SK-N-SH (cell line): Measurements from ENCODE around the gene ANO2. TPM values are rescaled to one million over a fixed set of nuclear protein-coding genes. Genes with fewer than 3 reads are reported as not detected.

Experiments
- CTCF ChIA-PET: fragments of 300-600, 350-600 bp; formaldehyde crosslinking; extraction: SDS; loops from one replicate; lab custom pipeline; 2021; lab: Yijun Ruan, JAX
- POLR2A ChIA-PET: fragments of 350-600 bp; sonication (Branson Sonifier 250); formaldehyde crosslinking; extraction: SDS; loops from one replicate; lab custom pipeline; 2020; ENCODE audit warnings: antibody characterized with exemption, inconsistent platforms; lab: Yijun Ruan, JAX
- DNase-seq: peaks from one replicate; pipeline ENCODE4 v3.0.0; 2012
- H2AFZ ChIP-seq: fragments of 200-600 bp; sonication (generic); 2 replicates; pipeline ENCODE4 v1.8.1; 2016; ENCODE audit warnings: antibody characterized with exemption, mild to moderate bottlenecking, low read depth
- H3F3A ChIP-seq: fragments of 200-600 bp; sonication (generic); replicated peaks from 2 replicates; pipeline ENCODE3; 2016; ENCODE audit warnings: antibody characterized with exemption, mild to moderate bottlenecking; ENCODE audit not compliant: insufficient read depth
- H3K27ac ChIP-seq, 2 experiments: fragments of 200-500 bp in 1 of 2; fragments of 200-600 bp in 1 of 2; sonication (Bioruptor generic) in 1 of 2; sonication (generic), shearing (Covaris generic) in 1 of 2; 2 replicates each; pipeline versions ENCODE4 v1.5.1 to v1.6.1; 2014 to 2016; ENCODE audit warnings: low read depth in 2 of 2, inconsistent platforms in 1 of 2, low read length in 1 of 2, mild to moderate bottlenecking in 1 of 2, mixed read lengths in 1 of 2
- H3K27me3 ChIP-seq: fragments of 200-600 bp; sonication (generic), shearing (Covaris generic); 2 replicates; pipeline ENCODE4 v1.6.1; 2016; ENCODE audit warnings: mixed run types; ENCODE audit not compliant: insufficient read depth
- H3K36me3 ChIP-seq, 2 experiments: fragments of 200-500 bp in 1 of 2; fragments of 200-600 bp in 1 of 2; sonication (Bioruptor generic) in 1 of 2; sonication (generic) in 1 of 2; replicated peaks in 1 of 2; 2 replicates each; pipeline versions ENCODE3 to v1.5.1; 2014 to 2016; ENCODE audit warnings: low read length in 1 of 2, mild to moderate bottlenecking in 1 of 2; ENCODE audit not compliant: insufficient read depth in 2 of 2, control insufficient read depth in 1 of 2
- H3K4me1 ChIP-seq, 2 experiments: fragments of 200-500 bp in 1 of 2; fragments of 200-600 bp in 1 of 2; sonication (Bioruptor generic) in 1 of 2; sonication (generic), shearing (Covaris generic) in 1 of 2; 2 replicates each; pipeline versions ENCODE4 v1.5.1 to v1.6.1; 2014 to 2016; ENCODE audit warnings: low read depth in 1 of 2, low read length in 1 of 2, mixed run types in 1 of 2; ENCODE audit not compliant: insufficient read depth in 2 of 2, control insufficient read depth in 1 of 2
- H3K4me2 ChIP-seq: fragments of 200-600 bp; sonication (generic), shearing (Covaris generic); 2 replicates; pipeline ENCODE4 v1.6.1; 2017; ENCODE audit warnings: mixed run types
- H3K4me3 ChIP-seq, 2 experiments: fragments of 200-500 bp in 1 of 2; fragments of 200-600 bp in 1 of 2; sonication (Bioruptor generic) in 1 of 2; sonication (generic), shearing (Covaris generic) in 1 of 2; 2 replicates each; pipeline versions ENCODE4 v1.5.1 to v1.8.1; 2014 to 2016; ENCODE audit warnings: low read depth in 2 of 2, inconsistent platforms in 1 of 2, low read length in 1 of 2, mild to moderate bottlenecking in 1 of 2, mixed read lengths in 1 of 2, moderate library complexity in 1 of 2
- H3K79me2 ChIP-seq: fragments of 200-600 bp; sonication (generic); 2 replicates; pipeline ENCODE4 v1.8.1; 2017; ENCODE audit warnings: mild to moderate bottlenecking; ENCODE audit not compliant: insufficient read depth
- H3K9ac ChIP-seq: fragments of 200-600 bp; sonication (generic); 2 replicates; pipeline ENCODE4 v1.6.1; 2017; ENCODE audit warnings: mixed run types
- H3K9me2 ChIP-seq: fragments of 200-600 bp; sonication (generic); 2 replicates; pipeline ENCODE4 v1.6.1; 2017; ENCODE audit warnings: mixed run types
- H3K9me3 ChIP-seq: fragments of 200-600 bp; sonication (generic); 2 replicates; pipeline ENCODE4 v1.6.1; 2017; ENCODE audit warnings: mixed run types, mild to moderate bottlenecking, moderate library complexity
- H4K20me1 ChIP-seq: fragments of 200-600 bp; sonication (generic); 2 replicates; pipeline ENCODE4 v1.6.1; 2017; ENCODE audit warnings: mild to moderate bottlenecking, mixed run types; ENCODE audit not compliant: insufficient read depth
- ELF1 ChIP-seq: IDR thresholded peaks from 2 replicates; pipeline ENCODE4 v1.4.0; 2012
- FOSL2 ChIP-seq: IDR thresholded peaks from 2 replicates; pipeline ENCODE4 v1.4.0; 2012; ENCODE audit warnings: low read depth, mild to moderate bottlenecking, moderate library complexity, borderline replicate concordance
- FOXJ3 ChIP-seq: sonication (generic); formaldehyde crosslinking; IDR thresholded peaks from 2 replicates; pipeline ENCODE4 v1.5.1; 2020; ENCODE audit warnings: mild to moderate bottlenecking, missing genetic modification reagents
- FOXM1 ChIP-seq: IDR thresholded peaks from 2 replicates; pipeline ENCODE4 v1.4.0; 2012; ENCODE audit warnings: low read depth, mild to moderate bottlenecking
- MAX ChIP-seq: IDR thresholded peaks from 2 replicates; pipeline ENCODE4 v1.4.0; 2012; ENCODE audit warnings: low read depth
- MEF2A ChIP-seq: IDR thresholded peaks from 2 replicates; pipeline ENCODE4 v1.4.0; 2012; ENCODE audit warnings: low read depth, borderline replicate concordance
- RFX5 ChIP-seq: IDR thresholded peaks from 2 replicates; pipeline ENCODE4 v1.6.1; 2012; ENCODE audit warnings: mild to moderate bottlenecking, improper control_type of control experiment, low read length
- SIN3A ChIP-seq: IDR thresholded peaks from 2 replicates; pipeline ENCODE4 v1.6.1; 2012; ENCODE audit warnings: low read depth, mild to moderate bottlenecking, low read length, moderate library complexity, borderline replicate concordance
- TAF1 ChIP-seq: IDR thresholded peaks from 2 replicates; pipeline ENCODE4 v1.6.1; 2012; ENCODE audit warnings: low read depth, mild to moderate bottlenecking, low read length, moderate library complexity, borderline replicate concordance
- TCF12 ChIP-seq: IDR thresholded peaks from 2 replicates; pipeline ENCODE4 v1.4.0; 2012
- USF2 ChIP-seq: fragments of 150-350 bp; IDR thresholded peaks from 2 replicates; pipeline ENCODE4 v1.6.1; 2017; ENCODE audit warnings: antibody characterized with exemption, low read length, low read depth, borderline replicate concordance
- WGBS: methylation state at CpG from one replicate; pipeline ENCODE4 v1.1.6; 2017; ENCODE audit warnings: low lambda C conversion rate; 5-methylcytosine and 5-hydroxymethylcytosine counted together
- polyA plus RNA-seq, 3 experiments: library from polyadenylated mRNA; depleted of rRNA; stranded (reverse); fragments of >200 nt; gene quantifications; 2 replicates each; pipeline ENCODE4 v1.2.3, GENCODE V29; 2012

Gene ANO2
- polyA plus RNA-seq, 1 of the 3 experiments (the other 2 are of a cell fraction): not detected

GRCh38 chr12:5742258-5742657 is 202.8 kb downstream of the ANO2 start:
- H3K9ac ChIP-seq: no peak overlapping the region
- DNase-seq: no peak
- no peaks in the 10 kb centered on the region for H3K9me2 ChIP-seq
- 8% methylated on average over 2 of the region's 2 CpGs for WGBS
- H3K79me2 ChIP-seq: no peaks in the 10 kb centered on the region
- H2AFZ ChIP-seq: no peak overlapping the region
- POLR2A ChIA-PET: no interaction called here
- H4K20me1 ChIP-seq: no peaks in the 10 kb centered on the region
- TF ChIP-seq SIN3A: no peak
- no peak for TF ChIP-seq ELF1
- TF ChIP-seq MAX: no peak
- TF ChIP-seq, all 33 proteins: peak for 0
- Histone ChIP-seq H3K4me2 (no peak overlapping the region), H3K27ac (no peak overlapping the region), H3K9me3 (no peaks in the 10 kb centered on the region), H3K4me1 (no peaks in the 10 kb centered on the region), H3K36me3 (no peaks in the 10 kb centered on the region), H3F3A (no peaks in the 10 kb centered on the region), H3K4me3 (no peak overlapping the region), H3K27me3 (peaks cover 46% of the 10 kb centered on the region)
- CTCF ChIA-PET: interaction anchor here (1.1 kb wide), 1 partner anchor 707 kb away, joined by 3 read pairs; no protein-coding TSS in a partner anchor

- DNase-seq: no peak
- CTCF ChIA-PET: no interaction called here
These were observed 205.1 kb downstream of the ANO2 start for GRCh38 chr12:5739917-5740316.

GRCh38 chr12:5737778-5738177 is 207.3 kb downstream of the ANO2 start:
- Histone ChIP-seq H3K9ac (no peak overlapping the region), H3K9me3 (no peaks in the 10 kb centered on the region), H3K36me3 (no peaks in the 10 kb centered on the region), H4K20me1 (no peaks in the 10 kb centered on the region), H3K9me2 (no peaks in the 10 kb centered on the region), H3K27ac (no peak overlapping the region), H3F3A (no peaks in the 10 kb centered on the region), H3K27me3 (peaks cover 68% of the 10 kb centered on the region), H3K4me1 (no peaks in the 10 kb centered on the region), H3K79me2 (no peaks in the 10 kb centered on the region), H3K4me2 (no peak overlapping the region), H2AFZ (no peak overlapping the region), H3K4me3 (no peak overlapping the region)
- CTCF ChIA-PET: no interaction called here
- no peak for TF ChIP-seq FOXM1
- no peak for TF ChIP-seq FOSL2
- TF ChIP-seq TCF12: no peak
- no peak for DNase-seq
- WGBS: 12% methylated on average over 3 of the region's 3 CpGs
- POLR2A ChIA-PET: no interaction called here

More at GRCh38 chr12:5739917-5740316, 205.1 kb downstream of the ANO2 start:
- Histone ChIP-seq H3K9me2 (no peaks in the 10 kb centered on the region), H3K27ac (no peak overlapping the region), H3K36me3 (no peaks in the 10 kb centered on the region), H3K79me2 (no peaks in the 10 kb centered on the region), H3K9me3 (no peaks in the 10 kb centered on the region), H3K9ac (no peak overlapping the region), H3K27me3 (peaks cover 55% of the 10 kb centered on the region), H3K4me3 (no peak overlapping the region), H3F3A (no peaks in the 10 kb centered on the region), H3K4me1 (no peaks in the 10 kb centered on the region), H4K20me1 (no peaks in the 10 kb centered on the region), H3K4me2 (no peak overlapping the region), H2AFZ (no peak overlapping the region)
- WGBS: 0% methylated on average over 5 of the region's 5 CpGs
- POLR2A ChIA-PET: no interaction called here
- TF ChIP-seq RFX5 (no peak), TCF12 (no peak)

- Histone ChIP-seq H3K4me3 (no peak overlapping the region), H3K36me3 (no peaks in the 10 kb centered on the region), H3K9ac (no peak overlapping the region), H4K20me1 (no peaks in the 10 kb centered on the region), H3F3A (no peaks in the 10 kb centered on the region), H3K9me2 (no peaks in the 10 kb centered on the region), H3K4me2 (no peak overlapping the region), H3K4me1 (no peaks in the 10 kb centered on the region), H3K79me2 (no peaks in the 10 kb centered on the region), H3K9me3 (no peaks in the 10 kb centered on the region), H2AFZ (no peak overlapping the region), H3K27me3 (peaks cover 63% of the 10 kb centered on the region), H3K27ac (no peak overlapping the region)
- ChIA-PET CTCF (interaction anchor here (4.5 kb wide), 1 partner anchor 9 kb away, joined by 25 read pairs; no protein-coding TSS in a partner anchor), POLR2A (no interaction called here)
- no peak for TF ChIP-seq MEF2A
- TF ChIP-seq TAF1: no peak
- TF ChIP-seq USF2: no peak
- TF ChIP-seq FOXJ3 (CRISPR knock-in tag): no peak
- DNase-seq: no peak
- WGBS: 4% methylated on average over 5 of the region's 5 CpGs
These were observed 208.5 kb downstream of the ANO2 start for GRCh38 chr12:5736527-5736926.
